22Rv1 (cell line): ENCODE data around the gene ST3GAL2.

Experiments used
- ZFX ChIP-seq: fragments of 450-650 bp; IDR thresholded peaks from 2 replicates; pipeline ENCODE4 v1.6.1; 2017; ENCODE audit warnings: antibody characterized with exemption, borderline replicate concordance
- TF ChIP-seq, protein P1 (sequence below): fragments of 450-650 bp; IDR thresholded peaks from 2 replicates; pipeline ENCODE4 v1.5.1; 2017; ENCODE audit warnings: mild to moderate bottlenecking

DNA sequence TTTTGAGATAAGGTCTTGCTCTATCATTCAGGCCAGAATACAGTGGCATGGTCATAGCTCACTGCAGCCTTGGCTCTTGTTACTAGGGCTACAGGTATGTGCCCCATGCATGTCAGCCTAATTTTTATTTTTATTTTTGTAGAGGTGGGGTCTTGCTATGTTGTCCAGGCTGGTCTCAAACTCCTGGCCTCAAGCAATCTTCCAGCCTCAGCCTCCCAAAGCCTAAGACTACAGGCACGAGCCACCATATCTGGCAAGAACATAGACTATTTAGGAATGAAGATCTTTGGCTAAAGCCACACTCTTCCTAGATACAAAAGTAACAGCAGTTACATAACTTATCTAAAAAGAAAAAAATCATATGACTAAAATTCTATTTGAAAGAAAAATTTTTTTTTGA is 107.8 kb downstream of the ST3GAL2 start:
- TF ChIP-seq, protein P1, sequence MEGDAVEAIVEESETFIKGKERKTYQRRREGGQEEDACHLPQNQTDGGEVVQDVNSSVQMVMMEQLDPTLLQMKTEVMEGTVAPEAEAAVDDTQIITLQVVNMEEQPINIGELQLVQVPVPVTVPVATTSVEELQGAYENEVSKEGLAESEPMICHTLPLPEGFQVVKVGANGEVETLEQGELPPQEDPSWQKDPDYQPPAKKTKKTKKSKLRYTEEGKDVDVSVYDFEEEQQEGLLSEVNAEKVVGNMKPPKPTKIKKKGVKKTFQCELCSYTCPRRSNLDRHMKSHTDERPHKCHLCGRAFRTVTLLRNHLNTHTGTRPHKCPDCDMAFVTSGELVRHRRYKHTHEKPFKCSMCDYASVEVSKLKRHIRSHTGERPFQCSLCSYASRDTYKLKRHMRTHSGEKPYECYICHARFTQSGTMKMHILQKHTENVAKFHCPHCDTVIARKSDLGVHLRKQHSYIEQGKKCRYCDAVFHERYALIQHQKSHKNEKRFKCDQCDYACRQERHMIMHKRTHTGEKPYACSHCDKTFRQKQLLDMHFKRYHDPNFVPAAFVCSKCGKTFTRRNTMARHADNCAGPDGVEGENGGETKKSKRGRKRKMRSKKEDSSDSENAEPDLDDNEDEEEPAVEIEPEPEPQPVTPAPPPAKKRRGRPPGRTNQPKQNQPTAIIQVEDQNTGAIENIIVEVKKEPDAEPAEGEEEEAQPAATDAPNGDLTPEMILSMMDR: no peak
- no peak for TF ChIP-seq ZFX
